Measurements from ENCODE around the gene CCDC171.

- TF ChIP-seq CTCF (IDR thresholded peaks at IDR 0.05) (no peak), POLR2A (IDR thresholded peaks at IDR 0.05) (no peak), EP300 (IDR thresholded peaks at IDR 0.05) (no peak)
Observed at GRCh38 chr9:15711531-15711930, 158.7 kb downstream of the CCDC171 start.
